ENCODE measurements around the gene TTC34. TPM values are rescaled to one million over a fixed set of nuclear protein-coding genes. Genes with fewer than 3 reads are reported as not detected.

The TTC34 gene
- total RNA-seq, 1 donor = 0.10 TPM

- Histone ChIP-seq H3K9me3 (ENCODE audit: low read depth, low read length) (no peaks in the 10 kb centered on the region), H3K4me1 (ENCODE audit: insufficient read depth, low read length) (no peaks in the 10 kb centered on the region), H3K27me3 (ENCODE audit: insufficient read depth, low read length) (no peaks in the 10 kb centered on the region), H3K4me3 (ENCODE audit: low read length) (no peak overlapping the region)
These were observed 31.3 kb upstream of the TTC34 start for GRCh38 chr1:2832506-2833453.

GRCh38 chr1:2831596-2832212 lies 30.2 kb upstream of the TTC34 start:
- H3K27me3 ChIP-seq (ENCODE audit: insufficient read depth, low read length) = no peaks in the 10 kb centered on the region
- no peaks in the 10 kb centered on the region for H3K4me1 ChIP-seq (ENCODE audit: insufficient read depth, low read length)
- no peak overlapping the region for H3K4me3 ChIP-seq (ENCODE audit: low read length)
- no peaks in the 10 kb centered on the region for H3K9me3 ChIP-seq (ENCODE audit: low read depth, low read length)

GRCh38 chr1:2830761-2831425 lies 29.4 kb upstream of the TTC34 start:
- no peaks in the 10 kb centered on the region for H3K27me3 ChIP-seq (ENCODE audit: insufficient read depth, low read length)
- no peak overlapping the region for H3K4me3 ChIP-seq (ENCODE audit: low read length)
- H3K4me1 ChIP-seq (ENCODE audit: insufficient read depth, low read length) = no peaks in the 10 kb centered on the region
- no peaks in the 10 kb centered on the region for H3K9me3 ChIP-seq (ENCODE audit: low read depth, low read length)

GRCh38 chr1:2829846-2830615 lies 28.5 kb upstream of the TTC34 start:
- no peaks in the 10 kb centered on the region for H3K9me3 ChIP-seq (ENCODE audit: low read depth, low read length)
- H3K4me1 ChIP-seq (ENCODE audit: insufficient read depth, low read length) = no peaks in the 10 kb centered on the region
- no peaks in the 10 kb centered on the region for H3K27me3 ChIP-seq (ENCODE audit: insufficient read depth, low read length)
- H3K4me3 ChIP-seq (ENCODE audit: low read length) = no peak overlapping the region

GRCh38 chr1:2828586-2829250 lies 27.2 kb upstream of the TTC34 start:
- Histone ChIP-seq H3K9me3 (ENCODE audit: low read depth, low read length) (no peaks in the 10 kb centered on the region), H3K4me3 (ENCODE audit: low read length) (no peak overlapping the region), H3K27me3 (ENCODE audit: insufficient read depth, low read length) (no peaks in the 10 kb centered on the region)

GRCh38 chr1:2826736-2827292 lies 25.3 kb upstream of the TTC34 start:
- H3K4me3 ChIP-seq (ENCODE audit: low read length) = no peak overlapping the region
- no peaks in the 10 kb centered on the region for H3K27me3 ChIP-seq (ENCODE audit: insufficient read depth, low read length)
- H3K9me3 ChIP-seq (ENCODE audit: low read depth, low read length) = no peaks in the 10 kb centered on the region
- H3K4me1 ChIP-seq (ENCODE audit: insufficient read depth, low read length) = no peaks in the 10 kb centered on the region

More at GRCh38 chr1:2828586-2829250, 27.2 kb upstream of the TTC34 start:
- H3K4me1 ChIP-seq (ENCODE audit: insufficient read depth, low read length) = no peaks in the 10 kb centered on the region

GRCh38 chr1:2826316-2826715 lies 24.8 kb upstream of the TTC34 start:
- Histone ChIP-seq H3K27me3 (ENCODE audit: insufficient read depth, low read length) (no peaks in the 10 kb centered on the region), H3K4me3 (ENCODE audit: low read length) (no peak overlapping the region), H3K9me3 (ENCODE audit: low read depth, low read length) (no peaks in the 10 kb centered on the region), H3K4me1 (ENCODE audit: insufficient read depth, low read length) (no peaks in the 10 kb centered on the region)

GRCh38 chr1:2825487-2826189 lies 24.1 kb upstream of the TTC34 start:
- no peak overlapping the region for H3K4me3 ChIP-seq (ENCODE audit: low read length)
- no peaks in the 10 kb centered on the region for H3K27me3 ChIP-seq (ENCODE audit: insufficient read depth, low read length)
- no peaks in the 10 kb centered on the region for H3K9me3 ChIP-seq (ENCODE audit: low read depth, low read length)
- no peaks in the 10 kb centered on the region for H3K4me1 ChIP-seq (ENCODE audit: insufficient read depth, low read length)

GRCh38 chr1:2824999-2825398 lies 23.5 kb upstream of the TTC34 start:
- H3K9me3 ChIP-seq (ENCODE audit: low read depth, low read length) = no peaks in the 10 kb centered on the region
- no peaks in the 10 kb centered on the region for H3K4me1 ChIP-seq (ENCODE audit: insufficient read depth, low read length)
- no peak overlapping the region for H3K4me3 ChIP-seq (ENCODE audit: low read length)
- no peaks in the 10 kb centered on the region for H3K27me3 ChIP-seq (ENCODE audit: insufficient read depth, low read length)

GRCh38 chr1:2823921-2824610 lies 22.6 kb upstream of the TTC34 start:
- H3K4me1 ChIP-seq (ENCODE audit: insufficient read depth, low read length) = no peaks in the 10 kb centered on the region
- no peak overlapping the region for H3K4me3 ChIP-seq (ENCODE audit: low read length)
- no peaks in the 10 kb centered on the region for H3K27me3 ChIP-seq (ENCODE audit: insufficient read depth, low read length)
- no peaks in the 10 kb centered on the region for H3K9me3 ChIP-seq (ENCODE audit: low read depth, low read length)

GRCh38 chr1:2822621-2823145 lies 21.2 kb upstream of the TTC34 start:
- Histone ChIP-seq H3K4me1 (ENCODE audit: insufficient read depth, low read length) (no peaks in the 10 kb centered on the region), H3K27me3 (ENCODE audit: insufficient read depth, low read length) (no peaks in the 10 kb centered on the region), H3K4me3 (ENCODE audit: low read length) (no peak overlapping the region), H3K9me3 (ENCODE audit: low read depth, low read length) (no peaks in the 10 kb centered on the region)

GRCh38 chr1:2821966-2822620 lies 20.6 kb upstream of the TTC34 start:
- no peaks in the 10 kb centered on the region for H3K9me3 ChIP-seq (ENCODE audit: low read depth, low read length)
- no peak overlapping the region for H3K4me3 ChIP-seq (ENCODE audit: low read length)
- no peaks in the 10 kb centered on the region for H3K27me3 ChIP-seq (ENCODE audit: insufficient read depth, low read length)
- H3K4me1 ChIP-seq (ENCODE audit: insufficient read depth, low read length) = no peaks in the 10 kb centered on the region

All from mononuclear cell (primary cell).